SU-DHL-6 (cell line): ENCODE measurements around the gene ADAD2.

ENCODE experiments used
- H2AFZ ChIP-seq: fragments of 200-600 bp; sonication (generic); 2 replicates; pipeline ENCODE4 v1.6.1; 2014; ENCODE audit warnings: low read depth, mild to moderate bottlenecking, moderate library complexity, mixed read lengths, antibody characterized with exemption, low read length; ENCODE audit not compliant: severe bottlenecking
- H3F3A ChIP-seq: fragments of 200-600 bp; shearing (Covaris generic); 2 replicates; pipeline ENCODE4 v1.6.0; 2016; ENCODE audit warnings: antibody characterized with exemption, mild to moderate bottlenecking; ENCODE audit not compliant: insufficient read depth
- H3K27ac ChIP-seq: fragments of 200-600 bp; sonication (generic); 2 replicates; pipeline ENCODE4 v1.5.1; 2016; ENCODE audit warnings: low read depth, mild to moderate bottlenecking, low read length, moderate library complexity, mixed read lengths
- H3K27me3 ChIP-seq: fragments of 200-600 bp; sonication (generic), shearing (Covaris generic); 2 replicates; pipeline ENCODE4 v1.6.0; 2014; ENCODE audit warnings: mild to moderate bottlenecking, low read length
- H3K36me3 ChIP-seq: fragments of 200-600 bp; sonication (generic); 2 replicates; pipeline ENCODE4 v1.6.1; 2014; ENCODE audit warnings: mild to moderate bottlenecking, low read length, mixed read lengths
- H3K4me2 ChIP-seq: fragments of 300-600, 200-600 bp; shearing (Covaris generic), sonication (generic); 2 replicates; pipeline ENCODE4 v1.6.0; 2014; ENCODE audit warnings: low read length, low read depth, mild to moderate bottlenecking; ENCODE audit not compliant: poor library complexity, severe bottlenecking
- H3K4me3 ChIP-seq: fragments of 200-600 bp; sonication (generic); 2 replicates; pipeline ENCODE4 v1.5.1; 2014; ENCODE audit warnings: antibody characterized with exemption, low read length, mild to moderate bottlenecking, mixed read lengths; ENCODE audit not compliant: insufficient read depth, poor library complexity, severe bottlenecking
- H3K79me2 ChIP-seq: fragments of 200-600 bp; sonication (generic); 2 replicates; pipeline ENCODE4 v1.6.1; 2014; ENCODE audit warnings: mild to moderate bottlenecking, low read length, moderate library complexity; ENCODE audit not compliant: insufficient read depth
- H3K9ac ChIP-seq: fragments of 200-600 bp; sonication (generic); 2 replicates; pipeline ENCODE4 v1.7.0; 2014; ENCODE audit warnings: mild to moderate bottlenecking, low read length
- H3K9me2 ChIP-seq: fragments of 200-600 bp; sonication (generic); replicated peaks from 2 replicates; pipeline ENCODE4 v1.6.1; 2014; ENCODE audit warnings: low read length; ENCODE audit not compliant: insufficient read depth
- H3K9me3 ChIP-seq: fragments of 200-600 bp; sonication (generic); 2 replicates; pipeline ENCODE4 v1.6.1; 2014; ENCODE audit warnings: low read length, mixed read lengths; ENCODE audit not compliant: insufficient read depth
- H4K20me1 ChIP-seq: fragments of 200-600 bp; sonication (generic); 2 replicates; pipeline ENCODE4 v1.6.1; 2014; ENCODE audit warnings: low read depth, mild to moderate bottlenecking, antibody characterized with exemption, low read length, moderate library complexity, mixed read lengths
- CTCF ChIP-seq: fragments of 200-600 bp; sonication (generic); IDR thresholded peaks from one replicate; pipeline ENCODE4 v1.5.1; 2017; ENCODE audit warnings: antibody characterized with exemption, mild to moderate bottlenecking, low read length, moderate library complexity; ENCODE audit not compliant: insufficient read depth, poor library complexity, severe bottlenecking
- EZH2phosphoT487 ChIP-seq: fragments of 200-600 bp; sonication (generic), shearing (Covaris generic); conservative IDR thresholded peaks from 2 replicates; pipeline ENCODE4 v1.6.1; 2018; ENCODE audit warnings: mild to moderate bottlenecking, antibody characterized with exemption, low read length, moderate library complexity, mixed read lengths

ADAD2 gene

GRCh38 chr16:84245956-84246678 lies 55.2 kb downstream of the ADAD2 start:
- H3K27me3 ChIP-seq = no peaks in the 10 kb centered on the region
- H3K9ac ChIP-seq = no peak overlapping the region
- H3K9me2 ChIP-seq = no peaks in the 10 kb centered on the region
- no peaks in the 10 kb centered on the region for H4K20me1 ChIP-seq
- H3K27ac ChIP-seq = no peak overlapping the region
- TF ChIP-seq CTCF (no peak), EZH2phosphoT487 (no peak)
- no peaks in the 10 kb centered on the region for H3K79me2 ChIP-seq
- no peak overlapping the region for H3K4me2 ChIP-seq
- H3K9me3 ChIP-seq = no peaks in the 10 kb centered on the region
- H3F3A ChIP-seq = no peaks in the 10 kb centered on the region
- no peak overlapping the region for H2AFZ ChIP-seq
- H3K36me3 ChIP-seq = no peaks in the 10 kb centered on the region
- H3K4me3 ChIP-seq = no peak overlapping the region

DNA sequence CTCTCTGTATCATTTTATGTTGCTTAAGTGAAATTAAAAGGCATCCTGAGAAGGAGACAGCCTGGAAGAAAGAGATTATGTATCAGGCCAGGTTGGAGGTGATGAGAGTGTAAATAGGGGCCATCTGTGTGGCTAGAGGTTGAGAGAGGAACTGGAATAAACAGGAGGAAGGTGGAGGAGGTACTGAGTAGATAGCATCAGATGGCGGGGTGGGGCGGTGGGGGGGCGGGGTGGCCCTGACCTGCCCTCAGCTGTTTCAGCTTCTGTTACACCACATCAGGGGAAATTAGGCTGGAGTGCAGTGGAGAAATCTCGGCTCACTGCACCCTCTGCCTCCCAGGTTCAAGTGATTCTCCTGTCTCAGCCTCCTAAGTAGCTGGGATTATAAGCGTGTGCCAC lies 55.7 kb downstream of the ADAD2 start:
- no peaks in the 10 kb centered on the region for H3K36me3 ChIP-seq
- no peak overlapping the region for H3K4me3 ChIP-seq
- no peaks in the 10 kb centered on the region for H4K20me1 ChIP-seq
- H3K9ac ChIP-seq = no peak overlapping the region
- no peaks in the 10 kb centered on the region for H3K9me3 ChIP-seq
- no peak overlapping the region for H3K27ac ChIP-seq
- H3K4me2 ChIP-seq = no peak overlapping the region
- H3F3A ChIP-seq = no peaks in the 10 kb centered on the region
- H3K27me3 ChIP-seq = no peaks in the 10 kb centered on the region
- H2AFZ ChIP-seq = no peak overlapping the region
- TF ChIP-seq EZH2phosphoT487 = no peak
- TF ChIP-seq CTCF = no peak
- no peaks in the 10 kb centered on the region for H3K79me2 ChIP-seq
- H3K9me2 ChIP-seq = no peaks in the 10 kb centered on the region
